GM12874 (cell line): ENCODE results near the gene L1CAM.

ENCODE experiments used
- TF ChIP-seq, protein P1 (sequence below): IDR thresholded peaks from 2 replicates; pipeline ENCODE4 v1.5.1; 2011; ENCODE audit warnings: low read depth, mild to moderate bottlenecking, control low read depth, low read length, moderate library complexity; ENCODE audit not compliant: insufficient read depth

The L1CAM gene

DNA sequence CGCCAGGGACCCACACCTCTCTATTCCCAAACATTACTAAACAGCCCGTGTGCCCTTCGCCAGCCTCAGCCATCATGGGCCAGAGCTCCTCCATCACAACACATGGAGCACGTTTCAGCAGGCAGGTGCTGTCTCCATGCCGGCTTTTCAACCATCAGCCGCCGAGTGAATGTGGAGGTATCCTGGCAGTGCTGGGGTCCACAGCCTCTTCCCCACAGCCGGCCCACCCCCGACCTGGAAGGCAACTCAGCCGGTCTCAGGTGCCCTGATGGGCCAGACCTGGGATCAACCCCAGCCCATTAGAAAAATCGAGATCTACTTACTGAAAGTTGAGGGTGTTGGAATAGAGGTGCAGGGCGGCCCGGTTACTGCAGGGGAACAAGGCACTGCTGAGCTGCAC is 45.8 kb upstream of the L1CAM start:
- TF ChIP-seq, protein P1, sequence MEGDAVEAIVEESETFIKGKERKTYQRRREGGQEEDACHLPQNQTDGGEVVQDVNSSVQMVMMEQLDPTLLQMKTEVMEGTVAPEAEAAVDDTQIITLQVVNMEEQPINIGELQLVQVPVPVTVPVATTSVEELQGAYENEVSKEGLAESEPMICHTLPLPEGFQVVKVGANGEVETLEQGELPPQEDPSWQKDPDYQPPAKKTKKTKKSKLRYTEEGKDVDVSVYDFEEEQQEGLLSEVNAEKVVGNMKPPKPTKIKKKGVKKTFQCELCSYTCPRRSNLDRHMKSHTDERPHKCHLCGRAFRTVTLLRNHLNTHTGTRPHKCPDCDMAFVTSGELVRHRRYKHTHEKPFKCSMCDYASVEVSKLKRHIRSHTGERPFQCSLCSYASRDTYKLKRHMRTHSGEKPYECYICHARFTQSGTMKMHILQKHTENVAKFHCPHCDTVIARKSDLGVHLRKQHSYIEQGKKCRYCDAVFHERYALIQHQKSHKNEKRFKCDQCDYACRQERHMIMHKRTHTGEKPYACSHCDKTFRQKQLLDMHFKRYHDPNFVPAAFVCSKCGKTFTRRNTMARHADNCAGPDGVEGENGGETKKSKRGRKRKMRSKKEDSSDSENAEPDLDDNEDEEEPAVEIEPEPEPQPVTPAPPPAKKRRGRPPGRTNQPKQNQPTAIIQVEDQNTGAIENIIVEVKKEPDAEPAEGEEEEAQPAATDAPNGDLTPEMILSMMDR, result no peak

DNA sequence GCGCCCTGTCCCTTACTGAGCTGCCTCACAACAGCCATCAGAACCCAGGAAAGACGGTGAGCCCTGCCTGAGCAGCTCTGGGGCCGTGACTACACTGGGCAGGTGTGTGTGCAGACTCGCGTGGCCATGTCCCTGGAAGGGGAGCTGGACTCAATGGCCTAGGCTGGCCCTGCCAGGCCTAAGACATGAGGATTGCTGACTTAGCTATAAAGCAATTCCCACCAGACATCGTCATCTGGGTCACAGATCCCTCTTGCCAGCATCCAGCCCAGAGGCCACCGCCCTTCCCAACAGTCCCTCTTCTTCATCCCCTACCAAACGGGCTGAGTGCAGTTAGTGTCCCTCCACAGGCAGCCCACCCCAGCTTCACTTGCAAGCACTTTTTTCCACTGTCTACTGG is 45.2 kb upstream of the L1CAM start:
- TF ChIP-seq, protein P1, result no peak

DNA sequence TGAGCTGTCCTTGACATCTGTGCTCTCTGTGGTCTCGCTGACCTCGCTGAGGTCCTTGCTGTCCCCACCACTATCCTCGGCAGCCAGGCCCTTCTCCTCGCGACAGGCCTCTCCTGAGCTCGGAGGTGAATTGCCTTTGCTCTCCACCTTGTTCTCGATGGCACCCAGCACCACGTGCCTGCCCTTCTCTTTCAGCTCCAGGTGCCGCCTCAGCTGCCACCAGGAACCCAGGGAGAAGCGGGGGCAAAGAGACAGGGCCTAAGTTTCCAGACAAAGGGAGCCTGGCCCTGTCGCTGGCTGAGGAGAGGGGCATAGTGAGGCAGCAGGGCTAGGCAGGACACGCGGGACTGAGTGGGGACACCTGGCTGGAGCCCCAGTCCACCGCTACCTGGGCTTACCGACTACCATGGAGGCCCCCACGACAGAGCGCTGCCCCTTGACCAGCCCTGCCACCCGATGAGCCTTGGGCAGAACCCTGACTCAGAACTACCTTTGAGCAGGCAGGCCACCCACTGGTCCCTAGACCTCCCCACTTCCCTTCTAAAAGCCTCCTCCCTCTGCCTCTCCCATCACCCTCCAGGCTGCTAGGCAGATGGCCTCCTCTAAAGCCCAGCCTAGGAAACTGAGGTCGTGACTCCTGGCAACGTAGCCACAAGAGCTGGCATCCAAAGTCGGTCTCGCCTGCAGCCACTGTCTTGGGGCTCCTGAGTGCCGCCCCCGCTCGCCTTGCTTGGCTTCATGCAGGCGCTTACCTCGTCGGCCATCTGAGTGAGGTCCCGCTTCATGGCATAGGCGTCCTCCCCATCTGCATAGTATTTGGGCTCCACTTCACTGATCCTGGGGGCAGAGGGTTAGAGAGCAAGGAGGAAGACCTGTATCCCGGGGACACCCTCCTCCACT is 44.3 kb upstream of the L1CAM start:
- TF ChIP-seq, protein P1, result no peak

DNA sequence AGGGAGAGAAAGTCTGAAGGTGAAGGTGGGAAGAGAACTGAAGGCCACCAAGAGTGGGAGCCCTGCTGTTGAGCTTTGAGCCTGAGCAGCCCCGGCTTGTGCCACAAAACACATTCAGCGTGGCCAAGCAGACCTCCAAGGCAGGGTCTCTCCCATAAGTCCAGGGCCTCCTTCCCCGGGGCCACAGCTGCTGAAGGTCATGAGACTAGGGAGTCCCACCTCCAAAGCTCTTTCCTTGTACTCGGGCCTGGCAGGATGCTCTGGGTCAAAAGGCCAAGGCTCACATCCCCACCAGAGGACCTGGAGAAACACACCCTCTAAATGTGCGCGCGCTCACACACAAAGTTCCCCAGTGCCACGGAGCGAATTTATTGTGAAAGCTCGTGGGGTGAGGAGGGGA is 43.6 kb upstream of the L1CAM start:
- TF ChIP-seq, protein P1, result no peak

DNA sequence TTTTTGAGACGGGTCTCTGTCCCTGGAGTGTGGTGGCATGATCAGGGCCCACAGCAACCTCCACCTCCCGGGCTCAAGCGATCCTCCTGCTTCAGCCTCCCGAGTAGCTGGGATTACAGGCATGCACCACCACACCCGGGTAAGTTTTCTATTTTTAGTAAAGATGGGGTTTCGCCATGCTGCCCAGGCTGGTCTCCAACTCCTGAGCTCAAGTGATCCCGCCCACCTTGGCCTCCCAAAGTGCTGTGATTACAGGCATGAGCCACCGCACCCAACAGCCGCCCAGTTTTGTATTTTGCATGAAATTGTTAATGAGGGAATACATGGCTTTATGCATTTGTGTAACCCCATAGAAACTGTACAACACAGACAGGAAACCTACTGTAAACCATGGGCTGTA is 42.9 kb upstream of the L1CAM start:
- TF ChIP-seq, protein P1, result no peak

DNA sequence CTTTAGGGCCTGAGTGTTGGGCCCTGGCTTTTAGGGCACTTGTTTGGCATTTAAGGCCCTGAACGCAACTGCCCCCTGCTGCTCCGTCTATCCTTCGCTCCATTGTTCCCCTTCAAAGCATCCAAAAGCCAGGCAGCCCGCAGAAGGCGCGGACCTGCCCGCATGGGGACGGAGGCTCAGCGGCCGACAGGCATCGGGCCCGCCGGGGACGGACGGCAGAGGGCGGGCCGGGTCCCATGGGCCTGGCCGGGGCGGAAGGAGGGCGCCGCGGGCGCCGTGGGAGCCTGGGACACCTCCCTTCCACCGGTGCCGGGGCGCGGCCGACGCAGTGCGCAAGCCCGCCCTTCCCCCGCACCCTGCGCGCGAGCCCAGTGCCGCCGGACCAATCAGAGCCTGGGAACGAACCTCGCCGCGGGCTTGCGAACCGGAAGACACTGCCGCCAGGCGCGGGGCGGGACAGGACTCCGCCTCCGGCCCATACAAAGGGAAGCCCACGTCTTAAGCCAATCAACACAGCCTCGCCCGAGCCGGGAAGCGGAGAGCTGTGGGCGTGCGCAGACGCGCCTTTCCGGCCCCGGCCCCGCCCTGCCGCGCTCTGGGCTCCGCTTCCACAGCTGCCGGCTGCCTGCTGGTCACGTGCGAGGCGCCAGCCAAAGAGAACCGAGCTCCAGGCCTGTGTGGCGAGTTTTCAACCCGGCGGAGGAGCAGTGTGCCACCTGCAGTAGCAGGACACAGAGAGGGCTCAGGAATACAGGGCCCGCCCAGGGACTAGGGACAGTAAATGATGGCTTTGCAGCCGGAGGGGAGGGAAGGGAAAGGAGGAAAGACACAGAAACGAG is 42.2 kb upstream of the L1CAM start:
- TF ChIP-seq, protein P1, result no peak

DNA sequence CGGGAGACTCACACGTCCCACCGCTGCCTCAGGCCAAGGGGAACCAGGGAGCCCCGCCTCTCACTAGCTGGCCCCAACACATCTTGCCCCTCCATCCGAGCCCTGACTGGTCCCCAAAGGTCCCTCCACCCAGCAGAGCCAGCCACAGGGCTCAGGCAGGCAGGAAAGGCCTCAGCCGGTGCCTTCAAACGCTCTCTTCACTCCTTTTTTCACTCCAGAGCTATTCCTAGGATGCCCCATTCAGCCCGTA is 41.6 kb upstream of the L1CAM start:
- TF ChIP-seq, protein P1, result no peak
